Hepatocyte (in vitro differentiated cells): Measurements from ENCODE around the gene ARAP3.

ENCODE experiments used
- CTCF ChIP-seq: fragments of 200-600 bp; sonication (generic); IDR thresholded peaks from 2 replicates; pipeline ENCODE4 v1.5.1; 2016; ENCODE audit warnings: antibody characterized with exemption, mild to moderate bottlenecking; ENCODE audit not compliant: poor library complexity
- EZH2phosphoT487 ChIP-seq: fragments of 200-600 bp; sonication (generic); IDR thresholded peaks from one replicate; pipeline ENCODE4 v1.6.1; 2018; ENCODE audit warnings: antibody characterized with exemption, mild to moderate bottlenecking, low read depth, moderate library complexity; ENCODE audit not compliant: unreplicated experiment, severe bottlenecking

GRCh38 chr5:141672071-141672840 lies 9.8 kb downstream of the ARAP3 start:
- TF ChIP-seq CTCF: no peak
- TF ChIP-seq EZH2phosphoT487: no peak
